A673 (cell line): Measurements from ENCODE around the gene CREB5. TPM values are rescaled to one million over a fixed set of nuclear protein-coding genes. Genes with fewer than 3 reads are reported as not detected.

Experiments used
- BruUV-seq: library from RNA; stranded (reverse); fragments of 400-500 nt; replicated peaks from 2 replicates; lab custom pipeline; 2021; lab: Mats Ljungman, UMichigan
- CTCF ChIA-PET: fragments of 300-600 bp; sonication (Branson Sonifier 250); formaldehyde crosslinking; loops from one replicate; lab custom pipeline; 2022; ENCODE audit warnings: antibody characterized with exemption; lab: Charles Lee
- POLR2A ChIA-PET: fragments of 300-600 bp; sonication (Branson Sonifier 250); formaldehyde crosslinking; loops from one replicate; lab custom pipeline; 2022; ENCODE audit warnings: antibody characterized with exemption; ENCODE audit not compliant: low non-redundant PET; lab: Charles Lee
- DNase-seq: peaks from one replicate; pipeline ENCODE4 v3.0.0-alpha.2; 2015; ENCODE audit warnings: low spot score
- H3K27ac ChIP-seq: fragments of 200-600 bp; sonication (generic); 2 replicates; pipeline ENCODE4 v1.5.1; 2016; ENCODE audit warnings: mixed run types, low read depth, mild to moderate bottlenecking, mixed read lengths, antibody characterized with exemption, low read length; ENCODE audit not compliant: poor library complexity, severe bottlenecking
- H3K27me3 ChIP-seq: fragments of 200-600 bp; sonication (generic); replicated peaks from 2 replicates; pipeline ENCODE4 v1.6.1; 2017; ENCODE audit warnings: mixed run types, low read depth, mild to moderate bottlenecking, mixed read lengths, antibody characterized with exemption, low read length; ENCODE audit not compliant: insufficient read depth, poor library complexity
- H3K36me3 ChIP-seq: fragments of 200-600 bp; sonication (generic); 2 replicates; pipeline ENCODE4 v1.6.1; 2016; ENCODE audit warnings: mixed run types, mild to moderate bottlenecking, mixed read lengths, antibody characterized with exemption, low read length; ENCODE audit not compliant: insufficient read depth, poor library complexity, severe bottlenecking
- H3K4me1 ChIP-seq: fragments of 200-600 bp; sonication (generic); 2 replicates; pipeline ENCODE4 v1.6.1; 2017; ENCODE audit warnings: mixed run types, mild to moderate bottlenecking, mixed read lengths, antibody characterized with exemption, low read length; ENCODE audit not compliant: insufficient read depth, poor library complexity, severe bottlenecking
- H3K4me3 ChIP-seq: fragments of 200-600 bp; sonication (generic); 2 replicates; pipeline ENCODE4 v1.5.1; 2016; ENCODE audit warnings: low read depth, mixed run types, mild to moderate bottlenecking, mixed read lengths, low read length; ENCODE audit not compliant: poor library complexity, severe bottlenecking
- H3K9me3 ChIP-seq: fragments of 200-600 bp; sonication (generic); 2 replicates; pipeline ENCODE4 v1.6.1; 2016; ENCODE audit warnings: mixed run types, low read depth, mild to moderate bottlenecking, mixed read lengths, antibody characterized with exemption, low read length; ENCODE audit not compliant: poor library complexity, severe bottlenecking
- CTCF ChIP-seq: fragments of 300-800, 200-600 bp; sonication (generic); conservative IDR thresholded peaks from 2 replicates; pipeline ENCODE4 v1.5.1; 2017; ENCODE audit warnings: low read depth, mild to moderate bottlenecking, antibody characterized with exemption, low read length, moderate library complexity, mixed read lengths
- EZH2 ChIP-seq: fragments of 200-600 bp; sonication (generic); IDR thresholded peaks from 2 replicates; pipeline ENCODE4 v1.6.1; 2017; ENCODE audit warnings: borderline replicate concordance, low read depth, mild to moderate bottlenecking, mixed read lengths, antibody characterized with exemption, low read length; ENCODE audit not compliant: poor library complexity, severe bottlenecking
- intact Hi-C: fragments of 100-400 bp; cut with micrococcal nuclease; formaldehyde crosslinking; loops from one replicate; pipeline ENCODE4 v1.10.0; 2022; ENCODE audit not compliant: unreplicated experiment
- total RNA-seq: library from RNA; stranded (reverse); gene quantifications from 2 replicates; pipeline ENCODE4 v1.2.3, GENCODE V29; 2021

The CREB5 gene
- total RNA-seq, 1 experiment from 2014 or later, result 10.3 TPM

- CTCF ChIA-PET, result interaction anchor here (0.6 kb wide), 1 partner anchor 23 kb away, joined by 10 read pairs; no protein-coding TSS in a partner anchor
- no peaks in the 10 kb centered on the region for H3K4me1 ChIP-seq
- POLR2A ChIA-PET, result no interaction called here
- H3K27me3 ChIP-seq, result no peaks in the 10 kb centered on the region
- H3K27ac ChIP-seq, result no peak overlapping the region
- H3K4me3 ChIP-seq, result no peak overlapping the region
- no peaks in the 10 kb centered on the region for H3K36me3 ChIP-seq
- BruUV-seq, result no TSS peak
- no peak for TF ChIP-seq EZH2
- no peak for TF ChIP-seq CTCF
- H3K9me3 ChIP-seq, result no peaks in the 10 kb centered on the region
- no peak for DNase-seq
- intact Hi-C loops, result no loop called here
Observed at GRCh38 chr7:28862595-28863272, 450.4 kb downstream of the CREB5 start.

DNA sequence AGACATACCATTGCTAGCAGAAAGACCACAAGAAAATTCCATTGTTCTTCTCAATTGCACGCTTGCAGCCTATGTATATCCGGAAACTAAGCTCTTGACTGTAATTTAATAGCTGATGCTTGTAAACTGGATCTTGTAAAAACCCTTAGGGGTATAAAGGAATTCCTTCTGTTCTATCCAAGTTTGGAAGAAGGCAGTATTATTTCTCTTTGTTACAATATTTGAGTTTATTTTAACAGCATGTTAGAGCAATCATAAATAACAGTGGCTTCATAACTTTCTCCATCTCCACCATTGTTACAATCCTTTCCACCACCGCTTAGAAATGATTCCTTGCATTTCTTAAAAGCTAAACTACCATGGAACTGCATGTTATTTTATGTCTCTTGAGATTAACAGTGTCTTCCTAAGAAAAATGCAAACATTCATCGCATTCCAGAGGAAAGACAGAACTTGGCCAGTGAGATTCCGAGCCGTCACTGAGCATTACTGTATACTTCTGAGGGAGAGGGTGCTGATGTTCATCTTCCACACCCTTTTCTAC lies 453.4 kb downstream of the CREB5 start:
- intact Hi-C loops, result no loop called here
- H3K4me3 ChIP-seq, result no peak overlapping the region
- no peaks in the 10 kb centered on the region for H3K4me1 ChIP-seq
- H3K27me3 ChIP-seq, result peaks cover 6% of the 10 kb centered on the region
- peak; percentile 49 for DNase-seq
- ChIA-PET CTCF (no interaction called here), POLR2A (interaction anchor here (0.6 to 0.7 kb wide), 2 partner anchors 8 to 199 kb away, joined by 3 read pairs; no protein-coding TSS in a partner anchor)
- H3K27ac ChIP-seq, result no peak overlapping the region
- H3K9me3 ChIP-seq, result no peaks in the 10 kb centered on the region
- TF ChIP-seq CTCF (no peak), EZH2 (no peak)
- H3K36me3 ChIP-seq, result no peaks in the 10 kb centered on the region
- no TSS peak for BruUV-seq

DNA sequence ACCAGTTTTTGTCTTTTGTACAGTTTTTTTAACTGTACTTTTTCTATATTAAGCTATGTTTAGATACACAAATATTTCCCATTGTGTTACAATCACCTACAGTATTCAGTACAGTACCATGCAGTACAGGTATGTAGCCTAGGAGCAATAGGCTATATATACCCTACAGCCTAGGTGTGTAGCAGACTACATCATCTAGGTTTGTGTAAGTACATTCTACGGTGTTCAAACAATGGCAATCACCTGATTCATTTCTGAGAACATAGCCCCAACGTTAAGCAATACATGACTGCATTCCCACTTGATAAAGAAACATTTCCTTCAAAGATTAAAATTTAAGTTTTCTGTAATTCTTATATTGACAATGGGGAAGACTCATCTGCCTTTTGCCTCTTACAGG lies 456.4 kb downstream of the CREB5 start:
- intact Hi-C loops, result no loop called here
- Histone ChIP-seq H3K4me1 (no peaks in the 10 kb centered on the region), H3K36me3 (no peaks in the 10 kb centered on the region), H3K27me3 (peaks cover 6% of the 10 kb centered on the region), H3K27ac (no peak overlapping the region), H3K4me3 (no peak overlapping the region), H3K9me3 (no peaks in the 10 kb centered on the region)
- ChIA-PET CTCF (no interaction called here), POLR2A (no interaction called here)
- no TSS peak for BruUV-seq
- TF ChIP-seq CTCF (no peak), EZH2 (no peak)
- no peak for DNase-seq
